Kidney tubule cell (primary cell): ENCODE measurements around the gene HLA-F.
A peak's percentile ranks its signal among the peaks of the same experiment; 100 is the strongest.

Experiments
- DNase-seq: peaks from one replicate; pipeline ENCODE4 v3.0.0-alpha.2; 2018; ENCODE audit warnings: low spot score

Gene HLA-F

GRCh38 chr6:29723262-29723665, at the start of gene HLA-F:
HLA-F (plus strand) TSS chr6:29723434; CDS start chr6:29723464, 30 bp downstream.
- peak; percentile 89 for DNase-seq

GRCh38 chr6:29674008-29674407, 49.2 kb upstream of the HLA-F start:
- DNase-seq: no peak

GRCh38 chr6:29675561-29675960, 47.7 kb upstream of the HLA-F start:
- peak; percentile 14 for DNase-seq

- peak; percentile 90 for DNase-seq
Measured at GRCh38 chr6:29676981-29677601, 46.1 kb upstream of the HLA-F start.

GRCh38 chr6:29678114-29678513, 45.1 kb upstream of the HLA-F start:
- peak; percentile 79 for DNase-seq

GRCh38 chr6:29679962-29680361, 43.3 kb upstream of the HLA-F start:
- no peak for DNase-seq

GRCh38 chr6:29680416-29680815, 42.8 kb upstream of the HLA-F start:
- DNase-seq: no peak

- no peak for DNase-seq
Measured at GRCh38 chr6:29680904-29681303, 42.3 kb upstream of the HLA-F start, which contains the start of gene ZFP57. ZFP57 (minus strand) TSS chr6:29681152; CDS start chr6:29677003, 4,149 bp downstream.

- DNase-seq: no peak
Measured at GRCh38 chr6:29681811-29682210, 41.4 kb upstream of the HLA-F start.

- DNase-seq: no peak
Measured at GRCh38 chr6:29685718-29686326, 37.4 kb upstream of the HLA-F start.

- no peak for DNase-seq
Measured at GRCh38 chr6:29694637-29695036, 28.6 kb upstream of the HLA-F start.

GRCh38 chr6:29696147-29697125, 26.8 kb upstream of the HLA-F start:
- DNase-seq: peak; percentile 35

- DNase-seq: peak; percentile 67
Measured at GRCh38 chr6:29702519-29703103, 20.6 kb upstream of the HLA-F start.

GRCh38 chr6:29705389-29706231, 17.6 kb upstream of the HLA-F start:
- DNase-seq: peak; percentile 40

- no peak for DNase-seq
Measured at GRCh38 chr6:29708432-29709179, 14.6 kb upstream of the HLA-F start.

- DNase-seq: no peak
Measured at GRCh38 chr6:29709188-29709587, 14.0 kb upstream of the HLA-F start.

- DNase-seq: no peak
Measured at GRCh38 chr6:29710281-29710941, 12.8 kb upstream of the HLA-F start.

GRCh38 chr6:29720863-29721262, 2.4 kb upstream of the HLA-F start:
- peak; percentile 34 for DNase-seq

GRCh38 chr6:29723666-29724588, 693 bp downstream of the HLA-F start:
- DNase-seq: peak; percentile 6
